Measurements from ENCODE around the gene REC8. TPM values are rescaled to one million over a fixed set of nuclear protein-coding genes. Genes with fewer than 3 reads are reported as not detected.

Gene REC8
- total RNA-seq, 1 experiment from 2014 or later: 9.8 TPM

DNA sequence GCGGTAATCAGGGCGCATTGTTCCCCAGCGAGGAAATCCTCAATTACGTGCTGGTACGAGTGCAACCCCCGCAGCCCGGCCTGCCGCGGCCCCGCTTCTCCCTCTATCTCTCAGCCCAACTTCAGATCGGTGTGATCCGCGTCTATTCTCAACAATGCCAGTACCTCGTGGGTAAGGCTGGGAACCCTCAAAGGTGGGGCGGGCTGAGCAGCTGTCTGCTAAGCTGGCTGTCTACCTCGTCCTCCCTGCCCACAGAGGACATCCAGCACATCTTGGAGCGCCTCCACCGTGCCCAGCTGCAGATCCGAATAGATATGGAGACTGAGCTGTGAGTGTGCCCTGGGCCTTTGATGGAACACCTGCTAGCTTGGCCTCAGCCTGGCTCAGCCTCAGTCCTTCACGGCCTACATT lies 996 bp downstream of the REC8 start:
- Histone ChIP-seq H3K27me3 (ENCODE audit: control insufficient read depth, insufficient read depth, low read length) (no peaks in the 10 kb centered on the region), H3K4me3 (ENCODE audit: low read depth in 2 of 2, low read length in 2 of 2) (no peak overlapping the region; a peak in 1 of 4 replicates), H3K27ac (ENCODE audit: low read length) (no peak overlapping the region), H3K4me1 (ENCODE audit: control insufficient read depth, insufficient read depth, low read length) (no peaks in the 10 kb centered on the region; the same call in 1 of the 2 replicates), H3K36me3 (ENCODE audit: control insufficient read depth, insufficient read depth, low read length) (no peaks in the 10 kb centered on the region), H3K9me3 (ENCODE audit: control insufficient read depth, insufficient read depth, low read depth, low read length) (no peaks in the 10 kb centered on the region)
- intact Hi-C loops (cut with micrococcal nuclease; ENCODE audit: unreplicated experiment) (no loop called here), in situ Hi-C loops (cut with HindIII; ENCODE audit: low pct_unique_long_range_greater_than_20kb, low sequenced_read_pairs) (no loop called here)
- no peak for DNase-seq (ENCODE audit: low read depth, low spot score)
- TF ChIP-seq TCF7L2 (IDR thresholded peaks at IDR 0.05; ENCODE audit: low read depth, low read length): no peak
- TF ChIP-seq, protein P1, sequence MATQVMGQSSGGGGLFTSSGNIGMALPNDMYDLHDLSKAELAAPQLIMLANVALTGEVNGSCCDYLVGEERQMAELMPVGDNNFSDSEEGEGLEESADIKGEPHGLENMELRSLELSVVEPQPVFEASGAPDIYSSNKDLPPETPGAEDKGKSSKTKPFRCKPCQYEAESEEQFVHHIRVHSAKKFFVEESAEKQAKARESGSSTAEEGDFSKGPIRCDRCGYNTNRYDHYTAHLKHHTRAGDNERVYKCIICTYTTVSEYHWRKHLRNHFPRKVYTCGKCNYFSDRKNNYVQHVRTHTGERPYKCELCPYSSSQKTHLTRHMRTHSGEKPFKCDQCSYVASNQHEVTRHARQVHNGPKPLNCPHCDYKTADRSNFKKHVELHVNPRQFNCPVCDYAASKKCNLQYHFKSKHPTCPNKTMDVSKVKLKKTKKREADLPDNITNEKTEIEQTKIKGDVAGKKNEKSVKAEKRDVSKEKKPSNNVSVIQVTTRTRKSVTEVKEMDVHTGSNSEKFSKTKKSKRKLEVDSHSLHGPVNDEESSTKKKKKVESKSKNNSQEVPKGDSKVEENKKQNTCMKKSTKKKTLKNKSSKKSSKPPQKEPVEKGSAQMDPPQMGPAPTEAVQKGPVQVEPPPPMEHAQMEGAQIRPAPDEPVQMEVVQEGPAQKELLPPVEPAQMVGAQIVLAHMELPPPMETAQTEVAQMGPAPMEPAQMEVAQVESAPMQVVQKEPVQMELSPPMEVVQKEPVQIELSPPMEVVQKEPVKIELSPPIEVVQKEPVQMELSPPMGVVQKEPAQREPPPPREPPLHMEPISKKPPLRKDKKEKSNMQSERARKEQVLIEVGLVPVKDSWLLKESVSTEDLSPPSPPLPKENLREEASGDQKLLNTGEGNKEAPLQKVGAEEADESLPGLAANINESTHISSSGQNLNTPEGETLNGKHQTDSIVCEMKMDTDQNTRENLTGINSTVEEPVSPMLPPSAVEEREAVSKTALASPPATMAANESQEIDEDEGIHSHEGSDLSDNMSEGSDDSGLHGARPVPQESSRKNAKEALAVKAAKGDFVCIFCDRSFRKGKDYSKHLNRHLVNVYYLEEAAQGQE (IDR thresholded peaks at IDR 0.05; ENCODE audit: insufficient read depth in 1 of 2, low read depth in 2 of 2, low read length in 1 of 2): no peak
- TF ChIP-seq, protein P2, sequence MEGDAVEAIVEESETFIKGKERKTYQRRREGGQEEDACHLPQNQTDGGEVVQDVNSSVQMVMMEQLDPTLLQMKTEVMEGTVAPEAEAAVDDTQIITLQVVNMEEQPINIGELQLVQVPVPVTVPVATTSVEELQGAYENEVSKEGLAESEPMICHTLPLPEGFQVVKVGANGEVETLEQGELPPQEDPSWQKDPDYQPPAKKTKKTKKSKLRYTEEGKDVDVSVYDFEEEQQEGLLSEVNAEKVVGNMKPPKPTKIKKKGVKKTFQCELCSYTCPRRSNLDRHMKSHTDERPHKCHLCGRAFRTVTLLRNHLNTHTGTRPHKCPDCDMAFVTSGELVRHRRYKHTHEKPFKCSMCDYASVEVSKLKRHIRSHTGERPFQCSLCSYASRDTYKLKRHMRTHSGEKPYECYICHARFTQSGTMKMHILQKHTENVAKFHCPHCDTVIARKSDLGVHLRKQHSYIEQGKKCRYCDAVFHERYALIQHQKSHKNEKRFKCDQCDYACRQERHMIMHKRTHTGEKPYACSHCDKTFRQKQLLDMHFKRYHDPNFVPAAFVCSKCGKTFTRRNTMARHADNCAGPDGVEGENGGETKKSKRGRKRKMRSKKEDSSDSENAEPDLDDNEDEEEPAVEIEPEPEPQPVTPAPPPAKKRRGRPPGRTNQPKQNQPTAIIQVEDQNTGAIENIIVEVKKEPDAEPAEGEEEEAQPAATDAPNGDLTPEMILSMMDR (IDR thresholded peaks at IDR 0.05): no peak
- ATAC-seq: no peak
- BruUV-seq (replicated peaks): no TSS peak
- POLR2A ChIA-PET: no interaction called here
- CTCF ChIA-PET: no interaction called here

DNA sequence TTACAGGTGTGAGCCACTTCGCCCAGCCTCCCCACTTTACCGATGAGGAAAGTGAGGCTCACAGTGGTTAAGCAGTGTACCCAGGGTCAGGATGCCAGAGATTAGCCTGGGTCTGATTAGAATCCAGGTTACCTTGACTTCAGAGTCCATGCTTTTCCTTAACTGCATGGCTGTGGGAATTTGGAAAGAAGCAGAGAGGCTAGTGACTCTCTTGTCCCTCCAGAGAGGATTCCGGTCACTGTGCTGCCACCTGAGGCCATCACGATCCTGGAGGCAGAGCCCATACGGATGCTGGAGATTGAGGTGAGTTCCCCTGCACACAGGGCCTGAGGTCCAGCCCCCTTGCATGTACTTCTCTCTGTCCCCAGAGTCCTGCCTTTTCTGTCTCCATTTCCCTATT lies 4.7 kb downstream of the REC8 start:
- in situ Hi-C loops (cut with HindIII; ENCODE audit: low pct_unique_long_range_greater_than_20kb, low sequenced_read_pairs) (no loop called here), intact Hi-C loops (cut with micrococcal nuclease; ENCODE audit: unreplicated experiment) (no loop called here)
- Histone ChIP-seq H3K4me1 (ENCODE audit: control insufficient read depth, insufficient read depth, low read length) (no peaks in the 10 kb centered on the region; the same call in 1 of the 2 replicates), H3K4me3 (ENCODE audit: low read depth in 2 of 2, low read length in 2 of 2) (no peak overlapping the region), H3K36me3 (ENCODE audit: control insufficient read depth, insufficient read depth, low read length) (no peaks in the 10 kb centered on the region), H3K9me3 (ENCODE audit: control insufficient read depth, insufficient read depth, low read depth, low read length) (no peaks in the 10 kb centered on the region), H3K27ac (ENCODE audit: low read length) (no peak overlapping the region), H3K27me3 (ENCODE audit: control insufficient read depth, insufficient read depth, low read length) (no peaks in the 10 kb centered on the region)
- ChIA-PET POLR2A (no interaction called here), CTCF (no interaction called here)
- TF ChIP-seq, protein P1 (IDR thresholded peaks at IDR 0.05; ENCODE audit: insufficient read depth in 1 of 2, low read depth in 2 of 2, low read length in 1 of 2): no peak
- TF ChIP-seq POLR2AphosphoS5 (IDR thresholded peaks at IDR 0.05; ENCODE audit: low read depth, low read length) (no peak), SIN3A (IDR thresholded peaks at IDR 0.05; ENCODE audit: borderline replicate concordance, insufficient read depth, low read depth, low read length) (no peak), TCF7L2 (IDR thresholded peaks at IDR 0.05; ENCODE audit: low read depth, low read length) (no peak)
- TF ChIP-seq, protein P2 (IDR thresholded peaks at IDR 0.05): no peak
- DNase-seq (ENCODE audit: low read depth, low spot score) (no peak), ATAC-seq (no peak)
- no TSS peak for BruUV-seq (replicated peaks)
